ENCODE results near the gene LAMTOR1.

Gene LAMTOR1

DNA sequence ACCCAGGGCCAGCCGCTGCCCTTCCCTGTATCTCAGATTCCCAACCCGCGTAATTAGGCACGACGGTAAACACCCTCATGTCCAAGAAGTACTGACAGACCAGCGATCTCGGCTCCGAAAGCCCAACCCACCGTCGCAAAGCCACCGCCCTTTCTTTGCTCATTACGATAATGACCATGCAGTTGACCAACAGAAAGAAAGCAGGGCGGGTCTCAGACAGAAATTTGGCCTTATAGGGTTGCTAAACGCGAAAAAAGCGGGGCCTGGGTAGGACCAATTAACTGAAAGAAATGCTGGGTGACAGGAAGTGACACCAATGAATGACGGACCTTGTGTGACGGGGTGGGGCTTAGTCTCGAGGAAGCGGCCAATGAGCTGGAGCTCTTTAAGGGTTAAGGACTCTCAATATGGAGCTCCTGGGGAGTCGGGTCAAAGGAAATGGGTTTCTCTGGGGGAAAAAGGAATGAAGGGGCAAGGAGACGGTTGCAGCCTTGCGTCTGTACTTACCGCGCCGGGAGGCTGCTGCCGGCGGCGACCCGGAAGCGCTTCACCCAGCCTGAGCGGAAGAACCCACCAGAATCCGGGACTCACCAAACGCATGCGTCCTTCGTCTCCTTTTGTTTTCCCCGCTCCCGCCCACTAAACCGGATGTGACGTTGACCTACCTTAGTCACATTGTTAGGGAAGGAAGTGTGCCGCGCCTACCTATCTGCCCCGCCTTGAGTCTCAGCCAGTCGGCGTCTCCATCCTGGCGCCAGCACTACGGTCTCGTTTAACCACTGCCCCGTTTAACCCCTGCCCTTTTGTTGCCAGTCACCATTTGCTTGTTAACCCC is 9.3 kb upstream of the LAMTOR1 start, which contains the start of gene ANAPC15:
ANAPC15 (minus strand) TSS at position 553 of the 835 bp plus-strand sequence. CDS start 1,419 bp downstream, outside the sequence.
- ATAC-seq (ENCODE audit: low read depth): peak; percentile 90
- peak within 1 kb of the TSS; percentile 58 for H3K4me3 ChIP-seq (ENCODE audit: severe bottlenecking)
- H3K9me3 ChIP-seq (ENCODE audit: severe bottlenecking): no peaks in the 10 kb centered on the region
- H3K27me3 ChIP-seq (ENCODE audit: insufficient read depth, poor library complexity, severe bottlenecking): no peaks in the 10 kb centered on the region
- H3K27ac ChIP-seq (ENCODE audit: poor library complexity, severe bottlenecking): peak within 1 kb of the TSS; percentile 84
- TF ChIP-seq, protein P1, sequence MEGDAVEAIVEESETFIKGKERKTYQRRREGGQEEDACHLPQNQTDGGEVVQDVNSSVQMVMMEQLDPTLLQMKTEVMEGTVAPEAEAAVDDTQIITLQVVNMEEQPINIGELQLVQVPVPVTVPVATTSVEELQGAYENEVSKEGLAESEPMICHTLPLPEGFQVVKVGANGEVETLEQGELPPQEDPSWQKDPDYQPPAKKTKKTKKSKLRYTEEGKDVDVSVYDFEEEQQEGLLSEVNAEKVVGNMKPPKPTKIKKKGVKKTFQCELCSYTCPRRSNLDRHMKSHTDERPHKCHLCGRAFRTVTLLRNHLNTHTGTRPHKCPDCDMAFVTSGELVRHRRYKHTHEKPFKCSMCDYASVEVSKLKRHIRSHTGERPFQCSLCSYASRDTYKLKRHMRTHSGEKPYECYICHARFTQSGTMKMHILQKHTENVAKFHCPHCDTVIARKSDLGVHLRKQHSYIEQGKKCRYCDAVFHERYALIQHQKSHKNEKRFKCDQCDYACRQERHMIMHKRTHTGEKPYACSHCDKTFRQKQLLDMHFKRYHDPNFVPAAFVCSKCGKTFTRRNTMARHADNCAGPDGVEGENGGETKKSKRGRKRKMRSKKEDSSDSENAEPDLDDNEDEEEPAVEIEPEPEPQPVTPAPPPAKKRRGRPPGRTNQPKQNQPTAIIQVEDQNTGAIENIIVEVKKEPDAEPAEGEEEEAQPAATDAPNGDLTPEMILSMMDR (IDR thresholded peaks at IDR 0.05; ENCODE audit: poor library complexity, severe bottlenecking): no peak
- DNase-seq (ENCODE audit: low spot score): peak; percentile 97
- peaks cover 8% of the 10 kb centered on the region; the same call in 1 of the 2 replicates for H3K36me3 ChIP-seq (ENCODE audit: low read depth)
- H3K4me1 ChIP-seq (ENCODE audit: insufficient read depth, poor library complexity, severe bottlenecking): peaks cover 13% of the 10 kb centered on the region

DNA sequence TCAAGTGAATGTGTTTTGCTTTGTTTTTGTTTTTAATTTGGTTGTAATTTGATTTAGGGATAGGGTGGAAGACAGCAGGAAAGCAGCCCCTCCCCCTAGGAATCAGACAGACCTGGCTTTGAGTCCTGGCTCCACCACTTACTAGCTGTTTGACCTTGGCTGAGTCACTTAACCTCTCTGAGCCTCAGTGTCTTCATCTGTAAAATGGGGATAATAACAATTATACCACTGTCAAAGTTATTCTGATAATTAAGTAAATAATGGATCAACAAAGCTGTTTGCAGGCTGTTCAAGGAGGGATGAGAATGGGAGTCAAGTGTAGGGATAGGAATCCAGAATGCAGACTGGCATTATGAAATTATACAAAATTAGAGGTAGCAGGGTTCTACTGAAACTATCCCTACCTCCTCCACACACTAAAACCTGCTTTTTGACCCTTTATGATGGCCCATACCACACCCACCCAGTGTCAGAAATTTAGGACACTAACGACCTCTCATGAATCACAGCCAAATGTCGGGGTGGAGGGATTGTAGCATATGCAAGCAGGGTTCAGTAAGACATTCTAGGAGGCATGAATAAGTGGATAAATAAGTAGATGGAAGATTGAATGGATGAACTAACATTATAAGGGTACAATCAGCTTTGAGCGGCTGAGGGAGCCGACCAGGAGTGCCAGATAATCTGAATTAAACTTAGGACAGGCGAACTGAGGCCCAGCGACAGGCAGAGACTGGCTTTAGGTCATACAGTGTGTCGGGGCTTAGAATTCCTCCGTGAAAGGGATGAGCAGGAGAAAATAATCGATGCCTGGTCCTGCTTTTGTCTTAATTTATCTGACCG is 8.4 kb upstream of the LAMTOR1 start:
- Histone ChIP-seq H3K4me1 (ENCODE audit: insufficient read depth, poor library complexity, severe bottlenecking) (peaks cover 13% of the 10 kb centered on the region), H3K36me3 (ENCODE audit: low read depth) (peaks cover 8% of the 10 kb centered on the region; the same call in 1 of the 2 replicates), H3K27ac (ENCODE audit: poor library complexity, severe bottlenecking) (peak overlapping the region; percentile 84), H3K27me3 (ENCODE audit: insufficient read depth, poor library complexity, severe bottlenecking) (no peaks in the 10 kb centered on the region), H3K4me3 (ENCODE audit: severe bottlenecking) (peak overlapping the region; percentile 58), H3K9me3 (ENCODE audit: severe bottlenecking) (no peaks in the 10 kb centered on the region)
- ATAC-seq (ENCODE audit: low read depth): no peak
- no peak for DNase-seq (ENCODE audit: low spot score)
- TF ChIP-seq, protein P1 (IDR thresholded peaks at IDR 0.05; ENCODE audit: poor library complexity, severe bottlenecking): no peak

DNA sequence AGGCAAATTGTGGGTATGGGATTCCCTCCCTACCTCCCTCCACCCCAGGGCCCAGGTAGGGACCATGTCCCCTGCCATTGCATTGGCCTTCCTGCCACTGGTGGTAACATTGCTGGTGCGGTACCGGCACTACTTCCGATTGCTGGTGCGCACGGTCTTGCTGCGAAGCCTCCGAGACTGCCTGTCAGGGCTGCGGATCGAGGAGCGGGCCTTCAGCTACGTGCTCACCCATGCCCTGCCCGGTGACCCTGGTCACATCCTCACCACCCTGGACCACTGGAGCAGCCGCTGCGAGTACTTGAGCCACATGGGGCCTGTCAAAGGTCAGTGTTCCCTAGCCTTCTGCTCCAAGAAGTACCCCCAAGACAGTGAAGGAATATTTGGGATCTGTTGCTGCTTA is 2.8 kb upstream of the LAMTOR1 start, which contains the start of gene TOMT:
TOMT (plus strand) TSS at position 37 of the 400 bp plus-strand sequence; CDS start at position 65, 28 bp downstream.
- no peaks in the 10 kb centered on the region for H3K9me3 ChIP-seq (ENCODE audit: severe bottlenecking)
- H3K36me3 ChIP-seq (ENCODE audit: low read depth): peaks cover 11% of the 10 kb centered on the region
- H3K4me3 ChIP-seq (ENCODE audit: severe bottlenecking): no peak within 1 kb of the TSS
- ATAC-seq (ENCODE audit: low read depth) (no peak), DNase-seq (ENCODE audit: low spot score) (no peak)
- no peak within 1 kb of the TSS for H3K27ac ChIP-seq (ENCODE audit: poor library complexity, severe bottlenecking)
- TF ChIP-seq, protein P1 (IDR thresholded peaks at IDR 0.05; ENCODE audit: poor library complexity, severe bottlenecking): no peak
- no peaks in the 10 kb centered on the region for H3K27me3 ChIP-seq (ENCODE audit: insufficient read depth, poor library complexity, severe bottlenecking)
- peaks cover 8% of the 10 kb centered on the region for H3K4me1 ChIP-seq (ENCODE audit: insufficient read depth, poor library complexity, severe bottlenecking)

DNA sequence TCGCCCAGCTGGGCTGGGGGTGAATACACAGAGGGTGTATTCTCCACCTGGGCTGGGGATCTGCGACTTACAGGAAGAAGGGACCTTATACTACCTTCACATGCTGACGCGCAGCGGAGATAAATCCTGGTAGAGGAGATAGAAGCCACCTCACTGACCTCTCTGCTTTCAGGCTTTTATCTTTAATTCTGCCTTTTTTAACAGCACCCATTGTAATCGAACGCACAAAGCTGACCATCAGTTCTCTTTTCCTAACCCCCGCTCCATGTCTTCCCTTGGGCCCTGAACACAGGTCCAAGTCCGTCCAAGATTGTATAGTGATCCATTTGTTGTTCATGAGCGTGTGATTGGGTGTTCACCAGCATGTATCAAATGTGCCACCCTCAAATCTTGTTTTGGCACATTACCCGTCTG is 664 bp upstream of the LAMTOR1 start:
- DNase-seq (ENCODE audit: low spot score) (no peak), ATAC-seq (ENCODE audit: low read depth) (no peak)
- H3K4me3 ChIP-seq (ENCODE audit: severe bottlenecking): peak overlapping the region; percentile 7
- peaks cover 26% of the 10 kb centered on the region for H3K36me3 ChIP-seq (ENCODE audit: low read depth)
- H3K9me3 ChIP-seq (ENCODE audit: severe bottlenecking): no peaks in the 10 kb centered on the region
- peak overlapping the region; percentile 81 for H3K27ac ChIP-seq (ENCODE audit: poor library complexity, severe bottlenecking)
- H3K27me3 ChIP-seq (ENCODE audit: insufficient read depth, poor library complexity, severe bottlenecking): no peaks in the 10 kb centered on the region
- H3K4me1 ChIP-seq (ENCODE audit: insufficient read depth, poor library complexity, severe bottlenecking): peaks cover 8% of the 10 kb centered on the region
- TF ChIP-seq, protein P1 (IDR thresholded peaks at IDR 0.05; ENCODE audit: poor library complexity, severe bottlenecking): no peak
